DND-41 (cell line): Measurements from ENCODE around the gene NUS1.

Experiments
- ATAC-seq: fragments of 200-7000 bp; cut with Tn5 transposase; 3 replicates; pipeline ENCODE4 v1.9.1; 2021; ENCODE audit warnings: low read depth; ENCODE audit not compliant: insufficient read depth
- DNase-seq: peaks from one replicate; pipeline ENCODE4 v3.0.0-alpha.2; 2020
- H2AFZ ChIP-seq: 2 replicates; pipeline ENCODE4 v1.6.0; 2012; ENCODE audit warnings: low read depth, low read length
- H3K27ac ChIP-seq: 2 replicates; pipeline ENCODE4 v1.5.1; 2012; ENCODE audit warnings: low read length, inconsistent platforms
- H3K27me3 ChIP-seq: fragments of 200-600 bp; sonication (generic); 2 replicates; pipeline ENCODE4 v1.6.0; 2012; ENCODE audit warnings: low read length, mild to moderate bottlenecking, inconsistent platforms; ENCODE audit not compliant: insufficient read depth, poor library complexity
- H3K36me3 ChIP-seq: 2 replicates; pipeline ENCODE4 v1.5.1; 2012; ENCODE audit warnings: low read length, inconsistent platforms; ENCODE audit not compliant: insufficient read depth
- H3K4me1 ChIP-seq: 2 replicates; pipeline ENCODE4 v1.5.1; 2012; ENCODE audit warnings: mild to moderate bottlenecking, low read length; ENCODE audit not compliant: insufficient read depth
- H3K4me2 ChIP-seq: 2 replicates; pipeline ENCODE4 v1.6.0; 2012; ENCODE audit warnings: mild to moderate bottlenecking, moderate library complexity, low read length, inconsistent platforms; ENCODE audit not compliant: insufficient read depth
- H3K4me3 ChIP-seq, 2 experiments: fragments of 200-600 bp in 1 of 2; shearing (Covaris generic) in 1 of 2; 2 replicates each; pipeline ENCODE4 v1.5.1; 2012 to 2016; ENCODE audit warnings: inconsistent platforms in 2 of 2, low read length in 2 of 2, mild to moderate bottlenecking in 2 of 2, low read depth in 1 of 2, moderate library complexity in 1 of 2
- H3K79me2 ChIP-seq: 2 replicates; pipeline ENCODE4 v1.6.0; 2012; ENCODE audit warnings: low read length, inconsistent platforms; ENCODE audit not compliant: insufficient read depth
- H3K9ac ChIP-seq: 2 replicates; pipeline ENCODE4 v1.6.0; 2012; ENCODE audit warnings: low read depth, mild to moderate bottlenecking, inconsistent platforms, low read length, moderate library complexity
- H3K9me3 ChIP-seq: 2 replicates; pipeline ENCODE4 v1.5.1; 2012; ENCODE audit warnings: low read length, moderate library complexity, mild to moderate bottlenecking, inconsistent platforms; ENCODE audit not compliant: insufficient read depth, severe bottlenecking
- H4K20me1 ChIP-seq: 2 replicates; pipeline ENCODE4 v1.6.0; 2012; ENCODE audit warnings: low read length; ENCODE audit not compliant: insufficient read depth
- EZH2 ChIP-seq: IDR thresholded peaks from 3 replicates; pipeline ENCODE4 v1.6.1; 2012; ENCODE audit warnings: borderline replicate concordance, low read depth, mild to moderate bottlenecking, moderate library complexity, low read length, inconsistent platforms; ENCODE audit not compliant: severe bottlenecking
- TF ChIP-seq, protein P1 (sequence below): IDR thresholded peaks from 2 replicates; pipeline ENCODE4 v1.5.1; 2012; ENCODE audit warnings: borderline replicate concordance, low read length, moderate library complexity, mild to moderate bottlenecking; ENCODE audit not compliant: poor library complexity, severe bottlenecking; ENCODE audit errors: extremely low read depth

Gene NUS1

DNA sequence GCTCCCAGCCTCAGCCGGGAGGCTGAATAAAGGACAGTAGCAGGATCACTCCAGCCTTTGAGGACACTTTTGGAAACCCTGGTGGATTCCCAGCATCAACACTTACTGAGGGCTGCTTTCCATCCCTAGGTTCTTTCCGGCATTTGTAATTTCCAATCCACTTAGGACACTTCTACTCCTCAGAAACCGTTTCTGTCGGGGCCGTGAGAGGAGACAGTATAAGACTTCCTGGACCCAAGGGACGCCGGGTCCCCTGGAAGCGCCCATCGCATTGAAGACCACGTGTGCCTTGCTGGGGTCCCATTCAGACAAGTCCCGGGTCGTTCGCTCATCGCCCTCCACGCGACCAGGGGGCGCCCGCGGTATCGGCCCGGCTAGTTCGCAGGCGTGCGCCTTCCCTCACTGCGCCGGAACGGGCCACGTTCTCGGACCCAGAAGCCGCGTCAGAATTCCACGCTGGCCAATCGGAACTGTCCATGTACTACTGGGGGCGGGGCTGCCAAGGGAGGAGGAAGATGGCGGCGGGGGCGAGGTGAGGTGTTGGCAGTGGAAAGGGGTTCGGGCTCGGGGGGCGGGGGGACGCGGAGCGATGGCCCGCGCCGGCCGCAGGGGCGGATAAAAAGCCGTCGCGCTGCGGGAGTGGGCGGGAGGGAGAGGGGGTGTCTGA is at the start of gene NUS1:
Gene NUS1, plus strand, starts transcription at position 479 of the 667 bp plus-strand sequence. CDS start 202 bp downstream, outside the sequence.
- H3K27me3 ChIP-seq, result no peaks in the 10 kb centered on the region
- TF ChIP-seq EZH2, result no peak
- TF ChIP-seq, protein P1, sequence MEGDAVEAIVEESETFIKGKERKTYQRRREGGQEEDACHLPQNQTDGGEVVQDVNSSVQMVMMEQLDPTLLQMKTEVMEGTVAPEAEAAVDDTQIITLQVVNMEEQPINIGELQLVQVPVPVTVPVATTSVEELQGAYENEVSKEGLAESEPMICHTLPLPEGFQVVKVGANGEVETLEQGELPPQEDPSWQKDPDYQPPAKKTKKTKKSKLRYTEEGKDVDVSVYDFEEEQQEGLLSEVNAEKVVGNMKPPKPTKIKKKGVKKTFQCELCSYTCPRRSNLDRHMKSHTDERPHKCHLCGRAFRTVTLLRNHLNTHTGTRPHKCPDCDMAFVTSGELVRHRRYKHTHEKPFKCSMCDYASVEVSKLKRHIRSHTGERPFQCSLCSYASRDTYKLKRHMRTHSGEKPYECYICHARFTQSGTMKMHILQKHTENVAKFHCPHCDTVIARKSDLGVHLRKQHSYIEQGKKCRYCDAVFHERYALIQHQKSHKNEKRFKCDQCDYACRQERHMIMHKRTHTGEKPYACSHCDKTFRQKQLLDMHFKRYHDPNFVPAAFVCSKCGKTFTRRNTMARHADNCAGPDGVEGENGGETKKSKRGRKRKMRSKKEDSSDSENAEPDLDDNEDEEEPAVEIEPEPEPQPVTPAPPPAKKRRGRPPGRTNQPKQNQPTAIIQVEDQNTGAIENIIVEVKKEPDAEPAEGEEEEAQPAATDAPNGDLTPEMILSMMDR, result peak; percentile 90
- H3K9me3 ChIP-seq, result no peaks in the 10 kb centered on the region
- H3K9ac ChIP-seq, result peak within 1 kb of the TSS; percentile 60
- H2AFZ ChIP-seq, result peak within 1 kb of the TSS; percentile 98
- H3K36me3 ChIP-seq, result peaks cover 12% of the 10 kb centered on the region
- peak within 1 kb of the TSS; percentile 90 for H3K4me2 ChIP-seq
- peaks cover 52% of the 10 kb centered on the region for H3K79me2 ChIP-seq
- peak within 1 kb of the TSS; percentile 76 for H3K27ac ChIP-seq
- H3K4me3 ChIP-seq, result peak within 1 kb of the TSS; percentile 64 to 81; a peak in 3 of 4 replicates
- peaks cover 48% of the 10 kb centered on the region for H3K4me1 ChIP-seq
- peak; percentile 98 for DNase-seq
- H4K20me1 ChIP-seq, result peaks cover 32% of the 10 kb centered on the region
- ATAC-seq, result peak; percentile 94

DNA sequence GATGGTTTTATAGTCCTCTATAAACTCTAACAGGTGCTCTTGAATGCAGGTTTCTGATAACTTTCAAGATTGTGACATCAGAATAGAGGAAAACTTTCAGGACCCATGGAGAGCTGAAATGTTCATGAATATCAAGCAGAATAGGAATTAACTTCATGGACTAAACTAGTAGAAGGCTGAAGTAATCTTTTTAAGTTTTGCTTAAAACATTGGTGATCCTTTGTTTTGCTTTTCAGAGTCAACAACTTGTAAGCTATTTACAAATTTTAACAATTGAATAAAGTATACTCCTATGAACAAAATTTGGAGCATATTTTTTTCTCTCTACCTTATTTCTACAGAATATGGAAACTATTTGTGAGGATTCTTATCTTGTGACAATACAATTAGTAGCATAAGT is 47.7 kb upstream of the NUS1 start:
- Histone ChIP-seq H3K4me1 (no peaks in the 10 kb centered on the region), H3K9ac (no peak overlapping the region), H4K20me1 (no peaks in the 10 kb centered on the region), H3K9me3 (peaks cover 38% of the 10 kb centered on the region), H3K4me3 (no peak overlapping the region), H3K27me3 (no peaks in the 10 kb centered on the region), H3K27ac (no peak overlapping the region), H3K79me2 (no peaks in the 10 kb centered on the region), H2AFZ (no peak overlapping the region), H3K4me2 (no peak overlapping the region), H3K36me3 (no peaks in the 10 kb centered on the region)
- TF ChIP-seq EZH2, result no peak
- TF ChIP-seq, protein P1, result no peak
- no peak for DNase-seq
- no peak for ATAC-seq

DNA sequence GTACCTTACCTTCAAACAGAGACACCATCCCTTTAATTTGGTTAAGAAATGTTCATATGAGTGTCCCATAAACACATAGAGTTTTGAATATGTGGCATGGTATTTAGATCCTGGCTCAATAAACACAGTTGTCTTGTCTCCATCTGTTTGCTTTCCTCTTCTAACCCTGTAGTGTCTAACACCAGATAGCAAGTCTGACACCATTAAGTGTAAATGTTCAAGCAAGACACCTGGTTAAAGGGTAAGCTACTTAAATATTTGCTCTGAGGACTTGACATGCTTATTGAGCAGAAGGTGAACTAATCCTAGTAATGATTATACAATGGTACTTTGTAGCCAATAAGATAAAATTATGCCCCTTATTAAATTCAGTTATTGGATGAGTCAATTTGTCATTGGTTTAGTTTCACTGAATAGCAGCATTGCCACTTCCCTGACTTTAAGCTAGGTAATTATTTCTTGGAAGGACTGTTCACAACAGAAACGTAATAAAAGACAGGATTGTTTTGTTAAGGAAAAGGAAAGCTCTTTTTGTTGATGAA is 46.1 kb upstream of the NUS1 start:
- ATAC-seq, result no peak
- Histone ChIP-seq H3K9ac (no peak overlapping the region), H3K4me3 (no peak overlapping the region), H3K27ac (no peak overlapping the region), H3K79me2 (no peaks in the 10 kb centered on the region), H4K20me1 (no peaks in the 10 kb centered on the region), H2AFZ (no peak overlapping the region), H3K27me3 (no peaks in the 10 kb centered on the region), H3K36me3 (no peaks in the 10 kb centered on the region), H3K9me3 (peaks cover 34% of the 10 kb centered on the region), H3K4me2 (no peak overlapping the region), H3K4me1 (no peaks in the 10 kb centered on the region)
- TF ChIP-seq, protein P1, result no peak
- no peak for TF ChIP-seq EZH2
- DNase-seq, result no peak
